ENCODE results near the gene GSAP.

GSAP gene

GRCh38 chr7:77434570-77435275 is 18.6 kb upstream of the GSAP start:
- DNase-seq, result no peak

GRCh38 chr7:77433901-77434300 is 17.8 kb upstream of the GSAP start:
- no peak for DNase-seq

GRCh38 chr7:77430927-77431326 is 14.8 kb upstream of the GSAP start:
- no peak for DNase-seq

- peak; percentile 53 for DNase-seq
Observed at GRCh38 chr7:77428777-77429231, 12.7 kb upstream of the GSAP start.

GRCh38 chr7:77427996-77428603 is 12.0 kb upstream of the GSAP start:
- no peak for DNase-seq

- DNase-seq, result no peak
Observed at GRCh38 chr7:77426521-77427051, 10.4 kb upstream of the GSAP start.

GRCh38 chr7:77426052-77426404 is 9.9 kb upstream of the GSAP start:
- no peak for DNase-seq

- no peak for DNase-seq
Observed at GRCh38 chr7:77425101-77426051, 9.2 kb upstream of the GSAP start.

- no peak for DNase-seq
Observed at GRCh38 chr7:77422500-77422899, 6.4 kb upstream of the GSAP start.

GRCh38 chr7:77420986-77421672 is 5.0 kb upstream of the GSAP start:
- no peak for DNase-seq

GRCh38 chr7:77420438-77420837 is 4.3 kb upstream of the GSAP start:
- DNase-seq, result no peak

GRCh38 chr7:77419102-77419501 is 3.0 kb upstream of the GSAP start:
- no peak for DNase-seq

- DNase-seq, result no peak
Observed at GRCh38 chr7:77417801-77418200, 1.7 kb upstream of the GSAP start.

- no peak for DNase-seq
Observed at GRCh38 chr7:77416621-77417371, 647 bp upstream of the GSAP start.

GRCh38 chr7:77415476-77415822 is 700 bp downstream of the GSAP start:
- DNase-seq, result no peak

- DNase-seq, result no peak
Observed at GRCh38 chr7:77413861-77414424, 2.2 kb downstream of the GSAP start.

GRCh38 chr7:77413128-77413527 is 3.0 kb downstream of the GSAP start:
- DNase-seq, result no peak

GRCh38 chr7:77409739-77410547 is 6.2 kb downstream of the GSAP start:
- DNase-seq, result no peak

GRCh38 chr7:77409005-77409738 is 7.0 kb downstream of the GSAP start:
- DNase-seq, result no peak

GRCh38 chr7:77407906-77408305 is 8.2 kb downstream of the GSAP start:
- no peak for DNase-seq
